AG09309 (cell line): ENCODE data around the gene TECR.
"Not testable (repeated sequence)": the region's sequence is repeated elsewhere in the genome, so short reads cannot be mapped to it uniquely, and the experiment has no call there.

Experiments
- DNase-seq: peaks from one replicate; pipeline ENCODE4 v3.0.0-alpha.2; 2010; ENCODE audit warnings: low read depth
- H3K4me3 ChIP-seq: 2 replicates; pipeline ENCODE4 v1.5.1; 2011; ENCODE audit warnings: mild to moderate bottlenecking, low read depth, low read length, moderate library complexity; ENCODE audit not compliant: control insufficient read depth
- CTCF ChIP-seq: IDR thresholded peaks from 2 replicates; pipeline ENCODE4 v1.5.1; 2011; ENCODE audit warnings: mild to moderate bottlenecking, low read depth, low read length, inconsistent platforms; ENCODE audit not compliant: insufficient read depth, control insufficient read depth; ENCODE audit errors: missing control alignments

TECR gene

GRCh38 chr19:14536926-14537692, 7.7 kb downstream of the TECR start:
- no peak for DNase-seq
- H3K4me3 ChIP-seq = no peak overlapping the region
- TF ChIP-seq CTCF = no peak

- H3K4me3 ChIP-seq = no peak overlapping the region
- DNase-seq = no peak
- TF ChIP-seq CTCF = no peak
Measured at GRCh38 chr19:14540741-14541525, 11.5 kb downstream of the TECR start.

- not testable (repeated sequence) for DNase-seq, H3K4me3 ChIP-seq
Measured at GRCh38 chr19:14541979-14542378, 12.6 kb downstream of the TECR start.

- DNase-seq = no peak
- TF ChIP-seq CTCF = no peak
- H3K4me3 ChIP-seq = no peak overlapping the region
Measured at GRCh38 chr19:14542711-14543328, 13.4 kb downstream of the TECR start.

GRCh38 chr19:14544047-14544446, 14.7 kb downstream of the TECR start:
- DNase-seq = no peak
- no peak for TF ChIP-seq CTCF

GRCh38 chr19:14544977-14545715, 15.8 kb downstream of the TECR start:
- H3K4me3 ChIP-seq = no peak overlapping the region
- DNase-seq = no peak
- TF ChIP-seq CTCF = no peak

More at GRCh38 chr19:14544047-14544446, 14.7 kb downstream of the TECR start:
- H3K4me3 ChIP-seq = no peak overlapping the region
